ENCODE results near the gene MAP4K2. TPM values are rescaled to one million over a fixed set of nuclear protein-coding genes. Genes with fewer than 3 reads are reported as not detected.

The MAP4K2 gene
- total and polyA plus RNA-seq, 9 of the 15 experiments (the other 6 are each of a cell fraction or from before 2014, with no cell fraction given), result 0.13 to 14.5 (median 7.3) TPM

- TF ChIP-seq, protein P1, sequence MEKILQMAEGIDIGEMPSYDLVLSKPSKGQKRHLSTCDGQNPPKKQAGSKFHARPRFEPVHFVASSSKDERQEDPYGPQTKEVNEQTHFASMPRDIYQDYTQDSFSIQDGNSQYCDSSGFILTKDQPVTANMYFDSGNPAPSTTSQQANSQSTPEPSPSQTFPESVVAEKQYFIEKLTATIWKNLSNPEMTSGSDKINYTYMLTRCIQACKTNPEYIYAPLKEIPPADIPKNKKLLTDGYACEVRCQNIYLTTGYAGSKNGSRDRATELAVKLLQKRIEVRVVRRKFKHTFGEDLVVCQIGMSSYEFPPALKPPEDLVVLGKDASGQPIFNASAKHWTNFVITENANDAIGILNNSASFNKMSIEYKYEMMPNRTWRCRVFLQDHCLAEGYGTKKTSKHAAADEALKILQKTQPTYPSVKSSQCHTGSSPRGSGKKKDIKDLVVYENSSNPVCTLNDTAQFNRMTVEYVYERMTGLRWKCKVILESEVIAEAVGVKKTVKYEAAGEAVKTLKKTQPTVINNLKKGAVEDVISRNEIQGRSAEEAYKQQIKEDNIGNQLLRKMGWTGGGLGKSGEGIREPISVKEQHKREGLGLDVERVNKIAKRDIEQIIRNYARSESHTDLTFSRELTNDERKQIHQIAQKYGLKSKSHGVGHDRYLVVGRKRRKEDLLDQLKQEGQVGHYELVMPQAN (IDR thresholded peaks at IDR 0.05; ENCODE audit: borderline replicate concordance), result peak; percentile 41; the same call in 1 of the 2 replicates
- TF ChIP-seq, protein P2, sequence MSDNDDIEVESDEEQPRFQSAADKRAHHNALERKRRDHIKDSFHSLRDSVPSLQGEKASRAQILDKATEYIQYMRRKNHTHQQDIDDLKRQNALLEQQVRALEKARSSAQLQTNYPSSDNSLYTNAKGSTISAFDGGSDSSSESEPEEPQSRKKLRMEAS (CRISPR knock-in tag; IDR thresholded peaks at IDR 0.05), result 0 out of 2 replicates have a peak, but pooled peaks have one; percentile 11
- no peak for TF ChIP-seq NFYB (IDR thresholded peaks at IDR 0.05; ENCODE audit: extremely low read depth, insufficient read length)
- TF ChIP-seq, protein P3, sequence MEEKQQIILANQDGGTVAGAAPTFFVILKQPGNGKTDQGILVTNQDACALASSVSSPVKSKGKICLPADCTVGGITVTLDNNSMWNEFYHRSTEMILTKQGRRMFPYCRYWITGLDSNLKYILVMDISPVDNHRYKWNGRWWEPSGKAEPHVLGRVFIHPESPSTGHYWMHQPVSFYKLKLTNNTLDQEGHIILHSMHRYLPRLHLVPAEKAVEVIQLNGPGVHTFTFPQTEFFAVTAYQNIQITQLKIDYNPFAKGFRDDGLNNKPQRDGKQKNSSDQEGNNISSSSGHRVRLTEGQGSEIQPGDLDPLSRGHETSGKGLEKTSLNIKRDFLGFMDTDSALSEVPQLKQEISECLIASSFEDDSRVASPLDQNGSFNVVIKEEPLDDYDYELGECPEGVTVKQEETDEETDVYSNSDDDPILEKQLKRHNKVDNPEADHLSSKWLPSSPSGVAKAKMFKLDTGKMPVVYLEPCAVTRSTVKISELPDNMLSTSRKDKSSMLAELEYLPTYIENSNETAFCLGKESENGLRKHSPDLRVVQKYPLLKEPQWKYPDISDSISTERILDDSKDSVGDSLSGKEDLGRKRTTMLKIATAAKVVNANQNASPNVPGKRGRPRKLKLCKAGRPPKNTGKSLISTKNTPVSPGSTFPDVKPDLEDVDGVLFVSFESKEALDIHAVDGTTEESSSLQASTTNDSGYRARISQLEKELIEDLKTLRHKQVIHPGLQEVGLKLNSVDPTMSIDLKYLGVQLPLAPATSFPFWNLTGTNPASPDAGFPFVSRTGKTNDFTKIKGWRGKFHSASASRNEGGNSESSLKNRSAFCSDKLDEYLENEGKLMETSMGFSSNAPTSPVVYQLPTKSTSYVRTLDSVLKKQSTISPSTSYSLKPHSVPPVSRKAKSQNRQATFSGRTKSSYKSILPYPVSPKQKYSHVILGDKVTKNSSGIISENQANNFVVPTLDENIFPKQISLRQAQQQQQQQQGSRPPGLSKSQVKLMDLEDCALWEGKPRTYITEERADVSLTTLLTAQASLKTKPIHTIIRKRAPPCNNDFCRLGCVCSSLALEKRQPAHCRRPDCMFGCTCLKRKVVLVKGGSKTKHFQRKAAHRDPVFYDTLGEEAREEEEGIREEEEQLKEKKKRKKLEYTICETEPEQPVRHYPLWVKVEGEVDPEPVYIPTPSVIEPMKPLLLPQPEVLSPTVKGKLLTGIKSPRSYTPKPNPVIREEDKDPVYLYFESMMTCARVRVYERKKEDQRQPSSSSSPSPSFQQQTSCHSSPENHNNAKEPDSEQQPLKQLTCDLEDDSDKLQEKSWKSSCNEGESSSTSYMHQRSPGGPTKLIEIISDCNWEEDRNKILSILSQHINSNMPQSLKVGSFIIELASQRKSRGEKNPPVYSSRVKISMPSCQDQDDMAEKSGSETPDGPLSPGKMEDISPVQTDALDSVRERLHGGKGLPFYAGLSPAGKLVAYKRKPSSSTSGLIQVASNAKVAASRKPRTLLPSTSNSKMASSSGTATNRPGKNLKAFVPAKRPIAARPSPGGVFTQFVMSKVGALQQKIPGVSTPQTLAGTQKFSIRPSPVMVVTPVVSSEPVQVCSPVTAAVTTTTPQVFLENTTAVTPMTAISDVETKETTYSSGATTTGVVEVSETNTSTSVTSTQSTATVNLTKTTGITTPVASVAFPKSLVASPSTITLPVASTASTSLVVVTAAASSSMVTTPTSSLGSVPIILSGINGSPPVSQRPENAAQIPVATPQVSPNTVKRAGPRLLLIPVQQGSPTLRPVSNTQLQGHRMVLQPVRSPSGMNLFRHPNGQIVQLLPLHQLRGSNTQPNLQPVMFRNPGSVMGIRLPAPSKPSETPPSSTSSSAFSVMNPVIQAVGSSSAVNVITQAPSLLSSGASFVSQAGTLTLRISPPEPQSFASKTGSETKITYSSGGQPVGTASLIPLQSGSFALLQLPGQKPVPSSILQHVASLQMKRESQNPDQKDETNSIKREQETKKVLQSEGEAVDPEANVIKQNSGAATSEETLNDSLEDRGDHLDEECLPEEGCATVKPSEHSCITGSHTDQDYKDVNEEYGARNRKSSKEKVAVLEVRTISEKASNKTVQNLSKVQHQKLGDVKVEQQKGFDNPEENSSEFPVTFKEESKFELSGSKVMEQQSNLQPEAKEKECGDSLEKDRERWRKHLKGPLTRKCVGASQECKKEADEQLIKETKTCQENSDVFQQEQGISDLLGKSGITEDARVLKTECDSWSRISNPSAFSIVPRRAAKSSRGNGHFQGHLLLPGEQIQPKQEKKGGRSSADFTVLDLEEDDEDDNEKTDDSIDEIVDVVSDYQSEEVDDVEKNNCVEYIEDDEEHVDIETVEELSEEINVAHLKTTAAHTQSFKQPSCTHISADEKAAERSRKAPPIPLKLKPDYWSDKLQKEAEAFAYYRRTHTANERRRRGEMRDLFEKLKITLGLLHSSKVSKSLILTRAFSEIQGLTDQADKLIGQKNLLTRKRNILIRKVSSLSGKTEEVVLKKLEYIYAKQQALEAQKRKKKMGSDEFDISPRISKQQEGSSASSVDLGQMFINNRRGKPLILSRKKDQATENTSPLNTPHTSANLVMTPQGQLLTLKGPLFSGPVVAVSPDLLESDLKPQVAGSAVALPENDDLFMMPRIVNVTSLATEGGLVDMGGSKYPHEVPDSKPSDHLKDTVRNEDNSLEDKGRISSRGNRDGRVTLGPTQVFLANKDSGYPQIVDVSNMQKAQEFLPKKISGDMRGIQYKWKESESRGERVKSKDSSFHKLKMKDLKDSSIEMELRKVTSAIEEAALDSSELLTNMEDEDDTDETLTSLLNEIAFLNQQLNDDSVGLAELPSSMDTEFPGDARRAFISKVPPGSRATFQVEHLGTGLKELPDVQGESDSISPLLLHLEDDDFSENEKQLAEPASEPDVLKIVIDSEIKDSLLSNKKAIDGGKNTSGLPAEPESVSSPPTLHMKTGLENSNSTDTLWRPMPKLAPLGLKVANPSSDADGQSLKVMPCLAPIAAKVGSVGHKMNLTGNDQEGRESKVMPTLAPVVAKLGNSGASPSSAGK (IDR thresholded peaks at IDR 0.05), result peak; percentile 60
- 0 out of 2 replicates have a peak, but pooled peaks have one; percentile 16 for TF ChIP-seq XRCC5 (IDR thresholded peaks at IDR 0.05; ENCODE audit: low read depth, low read length)
- TF ChIP-seq, protein P4, sequence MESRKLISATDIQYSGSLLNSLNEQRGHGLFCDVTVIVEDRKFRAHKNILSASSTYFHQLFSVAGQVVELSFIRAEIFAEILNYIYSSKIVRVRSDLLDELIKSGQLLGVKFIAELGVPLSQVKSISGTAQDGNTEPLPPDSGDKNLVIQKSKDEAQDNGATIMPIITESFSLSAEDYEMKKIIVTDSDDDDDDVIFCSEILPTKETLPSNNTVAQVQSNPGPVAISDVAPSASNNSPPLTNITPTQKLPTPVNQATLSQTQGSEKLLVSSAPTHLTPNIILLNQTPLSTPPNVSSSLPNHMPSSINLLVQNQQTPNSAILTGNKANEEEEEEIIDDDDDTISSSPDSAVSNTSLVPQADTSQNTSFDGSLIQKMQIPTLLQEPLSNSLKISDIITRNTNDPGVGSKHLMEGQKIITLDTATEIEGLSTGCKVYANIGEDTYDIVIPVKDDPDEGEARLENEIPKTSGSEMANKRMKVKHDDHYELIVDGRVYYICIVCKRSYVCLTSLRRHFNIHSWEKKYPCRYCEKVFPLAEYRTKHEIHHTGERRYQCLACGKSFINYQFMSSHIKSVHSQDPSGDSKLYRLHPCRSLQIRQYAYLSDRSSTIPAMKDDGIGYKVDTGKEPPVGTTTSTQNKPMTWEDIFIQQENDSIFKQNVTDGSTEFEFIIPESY (CRISPR knock-in tag; IDR thresholded peaks at IDR 0.05), result 0 out of 2 replicates have a peak, but pooled peaks have one; percentile 36
- no peak for TF ChIP-seq NR2C1 (IDR thresholded peaks at IDR 0.05)
- TF ChIP-seq NR2C1 (tag; IDR thresholded peaks at IDR 0.05), result 0 out of 2 replicates have a peak, but pooled peaks have one; percentile 7
- TF ChIP-seq GABPA (tag; conservative IDR thresholded peaks at IDR 0.05; ENCODE audit: low read depth), result peak; percentile 69
- peak; percentile 82 for TF ChIP-seq BCOR (IDR thresholded peaks at IDR 0.05)
- no peak for TF ChIP-seq NFE2 (IDR thresholded peaks at IDR 0.05; ENCODE audit: low read depth)
- peak; percentile 56; the same call in 1 of the 2 replicates for TF ChIP-seq ZKSCAN1 (IDR thresholded peaks at IDR 0.05; ENCODE audit: low read depth, low read length)
- TF ChIP-seq ETV5 (CRISPR knock-in tag; IDR thresholded peaks at IDR 0.05; ENCODE audit: low read depth), result 0 out of 2 replicates have a peak, but pooled peaks have one; percentile 11
Observed at GRCh38 chr11:64810891-64811272, 7.9 kb upstream of the MAP4K2 start (continued).

Data from K562 (cell line).